Endothelial cell of umbilical vein (primary cell): ENCODE results near the gene JMJD8. TPM values are rescaled to one million over a fixed set of nuclear protein-coding genes. Genes with fewer than 3 reads are reported as not detected.

ENCODE experiments used
- BruUV-seq: library from RNA; stranded (reverse); fragments of 400-500 nt; replicated peaks from 2 replicates; lab custom pipeline; 2021; lab: Mats Ljungman, UMichigan
- CTCF ChIA-PET: fragments of 300-600, 350-600 bp; sonication (Branson Sonifier 250); formaldehyde crosslinking; loops from one replicate; lab custom pipeline; 2021; ENCODE audit warnings: antibody characterized with exemption, inconsistent platforms; lab: Charles Lee
- POLR2A ChIA-PET: fragments of 300-600, 350-600 bp; sonication (Branson Sonifier 250); formaldehyde crosslinking; loops from one replicate; lab custom pipeline; 2021; ENCODE audit warnings: antibody characterized with exemption, inconsistent platforms; lab: Charles Lee
- DNase-seq: peaks from one replicate; pipeline ENCODE4 v3.0.0-alpha.2; 2011; ENCODE audit warnings: low read depth, low spot score
- FAIRE-seq: peaks from 2 replicates; lab custom pipeline; 2011; peaks lifted over from hg19 to GRCh38; lab: Jason Lieb, UNC
- H2AFZ ChIP-seq: 2 replicates; pipeline ENCODE4 v1.6.0; 2012; ENCODE audit warnings: low read depth, low read length, control low read depth, inconsistent platforms
- H3K27ac ChIP-seq: 2 replicates; pipeline ENCODE4 v1.5.1; 2011; ENCODE audit warnings: low read depth, mild to moderate bottlenecking, control low read depth, low read length, moderate library complexity; ENCODE audit not compliant: insufficient read depth
- H3K27me3 ChIP-seq, 2 experiments: 2 replicates each; pipeline versions ENCODE4 v1.6.0 to v1.6.1; 2011; ENCODE audit warnings: low read length in 2 of 2, mixed read lengths in 1 of 2; ENCODE audit not compliant: control insufficient read depth in 2 of 2, insufficient read depth in 2 of 2
- H3K36me3 ChIP-seq, 2 experiments: 2 replicates in 1 of 2; 3 replicates in 1 of 2; pipeline ENCODE4 v1.5.1; 2011; ENCODE audit warnings: low read length in 2 of 2, mild to moderate bottlenecking in 1 of 2, moderate library complexity in 1 of 2; ENCODE audit not compliant: control insufficient read depth in 2 of 2, insufficient read depth in 2 of 2; ENCODE audit errors: extremely low read depth in 1 of 2
- H3K4me1 ChIP-seq: 3 replicates; pipeline ENCODE4 v1.5.1; 2011; ENCODE audit warnings: mild to moderate bottlenecking, low read length; ENCODE audit not compliant: control insufficient read depth, insufficient read depth; ENCODE audit errors: extremely low read depth
- H3K4me2 ChIP-seq: 2 replicates; pipeline ENCODE4 v1.6.1; 2011; ENCODE audit warnings: low read length, control low read depth, mixed read lengths; ENCODE audit not compliant: insufficient read depth
- H3K4me3 ChIP-seq, 3 experiments: fragments of 200-600 bp in 1 of 3; sonication (generic), shearing (Covaris generic) in 1 of 3; replicated peaks in 1 of 3; 2 replicates each; pipeline ENCODE4 v1.5.1; 2011 to 2016; ENCODE audit warnings: control low read depth in 3 of 3, low read length in 3 of 3, mild to moderate bottlenecking in 2 of 3, inconsistent platforms in 1 of 3, low read depth in 1 of 3, moderate library complexity in 1 of 3; ENCODE audit not compliant: insufficient read depth in 1 of 3
- H3K79me2 ChIP-seq: 2 replicates; pipeline ENCODE4 v1.6.0; 2012; ENCODE audit warnings: low read length, inconsistent platforms; ENCODE audit not compliant: control insufficient read depth, insufficient read depth
- H3K9ac ChIP-seq: replicated peaks from 2 replicates; pipeline ENCODE3; 2011; ENCODE audit warnings: low read length, control low read depth; ENCODE audit not compliant: insufficient read depth; ENCODE audit errors: extremely low read depth
- H3K9me1 ChIP-seq: replicated peaks from 3 replicates; pipeline ENCODE4 v1.6.0; 2011; ENCODE audit warnings: mild to moderate bottlenecking, low read length; ENCODE audit not compliant: control insufficient read depth, insufficient read depth; ENCODE audit errors: extremely low read depth
- H3K9me3 ChIP-seq: replicated peaks from 2 replicates; pipeline ENCODE4 v1.5.1; 2012; ENCODE audit warnings: low read length, inconsistent platforms; ENCODE audit not compliant: control insufficient read depth, insufficient read depth
- H4K20me1 ChIP-seq: replicated peaks from 2 replicates; pipeline ENCODE3; 2011; ENCODE audit warnings: mild to moderate bottlenecking, low read length; ENCODE audit not compliant: control insufficient read depth, insufficient read depth; ENCODE audit errors: extremely low read depth
- EZH2 ChIP-seq: IDR thresholded peaks from 2 replicates; pipeline ENCODE4 v1.6.1; 2012; ENCODE audit warnings: borderline replicate concordance, low read depth, mild to moderate bottlenecking, moderate library complexity, low read length, inconsistent platforms; ENCODE audit not compliant: severe bottlenecking
- FOS ChIP-seq: IDR thresholded peaks from 2 replicates; pipeline ENCODE4 v1.6.1; 2011; ENCODE audit warnings: mild to moderate bottlenecking, low read length, moderate library complexity, borderline replicate concordance; ENCODE audit not compliant: insufficient read depth
- GATA2 ChIP-seq: IDR thresholded peaks from 2 replicates; pipeline ENCODE4 v1.7.0; 2011; ENCODE audit warnings: low read depth, mild to moderate bottlenecking, moderate library complexity, mixed read lengths, low read length; ENCODE audit not compliant: insufficient read length, insufficient read depth
- JUN ChIP-seq: IDR thresholded peaks from 2 replicates; pipeline ENCODE4 v1.6.1; 2011; ENCODE audit warnings: borderline replicate concordance, low read depth; ENCODE audit not compliant: insufficient read length, insufficient read depth
- MYC ChIP-seq: IDR thresholded peaks from one replicate; pipeline ENCODE4 v1.6.1; 2011; ENCODE audit warnings: mild to moderate bottlenecking, low read depth, low read length
- POLR2A ChIP-seq: IDR thresholded peaks from 2 replicates; pipeline ENCODE4 v1.6.1; 2012; ENCODE audit warnings: low read depth, mild to moderate bottlenecking, control low read depth, low read length
- POLR2AphosphoS5 ChIP-seq: IDR thresholded peaks from 2 replicates; pipeline ENCODE4 v1.6.1; 2012; ENCODE audit warnings: low read depth, mild to moderate bottlenecking, control low read depth, low read length, moderate library complexity; ENCODE audit not compliant: insufficient read depth
- dilution Hi-C: fragments of 300-500 bp; cut with MboI; formaldehyde crosslinking; loops from one replicate; pipeline ENCODE4 v1.15.0; 2019; ENCODE audit warnings: low sequenced_read_pairs; ENCODE audit not compliant: extremely low pct_ligation_motif_present
- intact Hi-C: fragments of 100-400 bp; cut with micrococcal nuclease; formaldehyde crosslinking; loops from one replicate; pipeline ENCODE4 v1.10.0; 2022
- polyA plus RNA-seq, 4 experiments: library from polyadenylated mRNA; depleted of rRNA in 3 of 4; stranded (reverse) in 3 of 4; unstranded in 1 of 4; fragments of >200 nt; gene quantifications; 2 replicates each; pipeline versions ENCODE4 v1.2.1 to v1.2.3, GENCODE V29; 2011 to 2012; ENCODE audit warnings: missing spikeins in 1 of 4
- total RNA-seq: library from RNA; stranded (reverse); gene quantifications from 2 replicates; pipeline ENCODE4 v1.2.3, GENCODE V29; 2021
- TF ChIP-seq, protein P1 (sequence below), 2 donors: IDR thresholded peaks; 1 replicate in 1 of 2; 2 replicates in 1 of 2; pipeline ENCODE4 v1.5.1; 2011; ENCODE audit warnings: low read length in 2 of 2, mild to moderate bottlenecking in 2 of 2, moderate library complexity in 2 of 2, control low read depth in 1 of 2, inconsistent platforms in 1 of 2, low read depth in 1 of 2; ENCODE audit not compliant: insufficient read depth in 1 of 2; ENCODE audit errors: extremely low read depth in 1 of 2
- TF ChIP-seq, protein P2 (sequence below): IDR thresholded peaks from 2 replicates; pipeline ENCODE4 v1.6.1; 2011; ENCODE audit not compliant: insufficient read depth, insufficient read length

The JMJD8 gene
- total and polyA plus RNA-seq, 2 donors (not counting 3 experiments of a cell fraction or from before 2014, with no cell fraction given), result 55.1 to 102 TPM

DNA sequence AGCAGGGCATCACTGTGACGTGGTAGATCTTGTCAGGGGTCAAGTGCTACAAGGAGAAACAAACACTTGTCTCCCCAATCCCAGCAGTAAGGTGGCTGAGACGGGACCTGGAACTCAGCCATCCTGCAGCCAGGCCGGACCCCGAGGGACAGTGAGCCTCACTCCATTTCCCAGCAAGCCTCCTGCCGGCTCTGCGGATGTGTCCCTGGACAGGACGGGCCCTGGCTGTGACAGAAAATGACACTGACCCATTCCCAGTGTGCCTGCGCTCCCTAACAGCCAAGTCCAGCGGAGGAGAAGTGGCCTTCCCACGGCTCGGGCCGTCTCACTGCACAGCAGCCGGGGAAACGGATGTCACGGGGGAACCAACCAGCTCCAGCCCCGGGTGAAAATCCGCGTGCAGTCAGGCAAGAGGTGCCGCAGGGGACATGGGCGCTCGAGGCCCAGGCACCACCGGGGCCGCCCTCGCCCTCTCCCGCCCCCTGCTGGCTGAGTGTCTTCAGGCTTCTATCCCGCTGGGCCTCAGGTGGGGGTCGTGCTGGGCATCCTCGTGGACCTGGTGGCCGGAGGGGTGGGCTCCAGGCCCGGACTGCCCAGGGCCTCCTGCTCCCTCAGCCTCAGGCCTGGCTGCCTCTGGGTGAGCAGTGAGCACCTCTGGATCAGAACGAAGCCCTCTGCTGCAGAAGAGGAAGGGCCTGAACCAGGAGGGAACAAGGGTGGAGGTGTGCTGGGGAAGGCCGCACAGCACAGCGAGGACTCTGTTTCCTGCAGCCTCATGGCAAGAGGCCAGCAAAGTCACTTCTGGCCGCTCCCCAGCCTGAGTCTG, 49.5 kb upstream of the JMJD8 start:
- Histone ChIP-seq H3K9me3 (no peaks in the 10 kb centered on the region), H4K20me1 (no peaks in the 10 kb centered on the region), H3K4me1 (peaks cover under 1% of the 10 kb centered on the region), H3K4me2 (no peak overlapping the region), H3K4me3 (no peak overlapping the region), H3K9ac (no peak overlapping the region), H3K79me2 (no peaks in the 10 kb centered on the region), H3K27ac (no peak overlapping the region), H2AFZ (no peak overlapping the region), H3K36me3 (peaks cover 7 to 42% of the 10 kb centered on the region in 2 experiments), H3K9me1 (no peaks in the 10 kb centered on the region), H3K27me3 (no peaks in the 10 kb centered on the region)
- intact Hi-C loops (no loop called here), dilution Hi-C loops (no loop called here)
- no TSS peak for BruUV-seq
- DNase-seq, result no peak
- POLR2A ChIA-PET, result no interaction called here
- no peak for FAIRE-seq
- CTCF ChIA-PET, result interaction anchor here (1.0 kb wide), 1 partner anchor 28 kb away, joined by 3 read pairs; no protein-coding TSS in a partner anchor
- TF ChIP-seq, protein P1, sequence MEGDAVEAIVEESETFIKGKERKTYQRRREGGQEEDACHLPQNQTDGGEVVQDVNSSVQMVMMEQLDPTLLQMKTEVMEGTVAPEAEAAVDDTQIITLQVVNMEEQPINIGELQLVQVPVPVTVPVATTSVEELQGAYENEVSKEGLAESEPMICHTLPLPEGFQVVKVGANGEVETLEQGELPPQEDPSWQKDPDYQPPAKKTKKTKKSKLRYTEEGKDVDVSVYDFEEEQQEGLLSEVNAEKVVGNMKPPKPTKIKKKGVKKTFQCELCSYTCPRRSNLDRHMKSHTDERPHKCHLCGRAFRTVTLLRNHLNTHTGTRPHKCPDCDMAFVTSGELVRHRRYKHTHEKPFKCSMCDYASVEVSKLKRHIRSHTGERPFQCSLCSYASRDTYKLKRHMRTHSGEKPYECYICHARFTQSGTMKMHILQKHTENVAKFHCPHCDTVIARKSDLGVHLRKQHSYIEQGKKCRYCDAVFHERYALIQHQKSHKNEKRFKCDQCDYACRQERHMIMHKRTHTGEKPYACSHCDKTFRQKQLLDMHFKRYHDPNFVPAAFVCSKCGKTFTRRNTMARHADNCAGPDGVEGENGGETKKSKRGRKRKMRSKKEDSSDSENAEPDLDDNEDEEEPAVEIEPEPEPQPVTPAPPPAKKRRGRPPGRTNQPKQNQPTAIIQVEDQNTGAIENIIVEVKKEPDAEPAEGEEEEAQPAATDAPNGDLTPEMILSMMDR (IDR thresholded peaks at IDR 0.05; ENCODE audit: extremely low read depth in 1 of 2, insufficient read depth in 1 of 2, low read depth in 1 of 2, low read length in 2 of 2), result peak; percentile 37 to 58
- TF ChIP-seq GATA2 (no peak), JUN (no peak)

DNA sequence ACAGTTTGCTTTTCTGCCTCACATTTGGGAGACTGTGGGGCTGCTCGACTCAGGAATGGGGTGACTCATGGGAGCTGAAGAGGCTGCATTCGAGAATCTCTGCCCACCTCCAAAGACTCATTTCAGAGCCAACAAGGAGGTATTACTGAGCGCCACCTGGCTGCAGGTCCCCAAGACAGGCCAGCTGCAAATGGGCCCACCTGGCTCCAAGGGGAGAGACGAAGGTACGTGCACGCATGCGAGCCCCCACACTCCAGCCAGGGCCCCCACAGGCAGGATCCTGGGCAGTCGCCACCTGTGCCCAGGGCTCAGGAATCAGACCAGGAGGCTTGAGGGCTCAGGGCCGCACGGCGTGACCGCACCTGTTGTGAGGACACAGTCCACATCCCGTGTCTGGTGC, 48.8 kb upstream of the JMJD8 start:
- Histone ChIP-seq H3K27me3 (no peaks in the 10 kb centered on the region), H3K79me2 (no peaks in the 10 kb centered on the region), H3K27ac (no peak overlapping the region), H3K36me3 (peaks cover 7 to 40% of the 10 kb centered on the region in 2 experiments), H3K9me1 (no peaks in the 10 kb centered on the region), H3K4me3 (no peak overlapping the region), H3K4me1 (peaks cover 4% of the 10 kb centered on the region), H3K9ac (no peak overlapping the region), H4K20me1 (no peaks in the 10 kb centered on the region), H3K9me3 (no peaks in the 10 kb centered on the region), H2AFZ (no peak overlapping the region), H3K4me2 (no peak overlapping the region)
- DNase-seq (no peak), FAIRE-seq (no peak)
- POLR2A ChIA-PET, result no interaction called here
- dilution Hi-C loops, result no loop called here
- intact Hi-C loops, result no loop called here
- BruUV-seq, result no TSS peak
- TF ChIP-seq JUN (no peak), MYC (no peak), POLR2A (no peak), EZH2 (no peak), GATA2 (no peak), FOS (no peak), POLR2AphosphoS5 (no peak)
- TF ChIP-seq, protein P1 (IDR thresholded peaks at IDR 0.05; ENCODE audit: extremely low read depth in 1 of 2, insufficient read depth in 1 of 2, low read depth in 1 of 2, low read length in 2 of 2), result no peak
- TF ChIP-seq, protein P2, sequence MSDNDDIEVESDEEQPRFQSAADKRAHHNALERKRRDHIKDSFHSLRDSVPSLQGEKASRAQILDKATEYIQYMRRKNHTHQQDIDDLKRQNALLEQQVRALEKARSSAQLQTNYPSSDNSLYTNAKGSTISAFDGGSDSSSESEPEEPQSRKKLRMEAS, result no peak
- CTCF ChIA-PET, result interaction anchor here (1.0 kb wide), 1 partner anchor 29 kb away, joined by 3 read pairs; no protein-coding TSS in a partner anchor
